GM10266 (cell line): ENCODE measurements around the gene ADCYAP1R1.

Experiments used
- DNase-seq: peaks from one replicate; pipeline ENCODE4 v3.0.0; 2012; ENCODE audit errors: extremely low spot score
- TF ChIP-seq, protein P1 (sequence below): IDR thresholded peaks from 2 replicates; pipeline ENCODE4 v1.5.1; 2012; ENCODE audit warnings: mild to moderate bottlenecking, low read depth; ENCODE audit not compliant: control insufficient read depth, insufficient read depth; ENCODE audit errors: missing control alignments

The ADCYAP1R1 gene

DNA sequence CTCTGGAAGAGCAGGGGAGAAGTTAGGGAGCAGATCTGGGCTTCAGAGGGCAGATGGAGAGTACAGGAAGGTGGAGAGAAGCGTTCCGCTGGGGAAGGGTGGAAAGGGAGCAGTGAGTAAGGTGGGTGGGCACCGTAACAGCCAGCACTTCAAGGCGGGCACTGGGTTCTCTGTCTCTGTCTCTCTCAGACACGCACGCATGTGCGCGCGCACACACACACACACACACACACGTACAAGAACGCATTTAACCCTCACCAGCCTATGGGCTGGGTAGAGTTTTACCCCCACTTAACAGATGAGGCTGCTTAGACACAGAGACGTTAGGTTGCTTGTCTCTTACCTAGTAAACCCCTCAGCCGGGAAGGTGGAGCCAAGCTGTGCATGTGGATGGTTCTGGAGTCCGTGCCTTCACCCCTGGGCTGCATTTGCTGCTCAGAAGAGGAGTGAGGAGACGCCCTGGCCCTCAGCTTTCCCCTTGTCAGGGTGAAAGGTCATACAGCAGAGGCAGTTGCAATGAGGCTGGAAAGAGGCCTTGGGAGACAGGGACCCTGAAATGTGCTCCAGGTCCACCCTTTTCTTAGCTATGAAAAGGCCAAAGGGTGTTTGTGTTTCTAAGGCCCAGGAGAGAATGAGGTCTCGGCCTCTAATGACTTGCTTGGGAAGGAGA is 16.0 kb downstream of the ADCYAP1R1 start:
- DNase-seq = no peak
- TF ChIP-seq, protein P1, sequence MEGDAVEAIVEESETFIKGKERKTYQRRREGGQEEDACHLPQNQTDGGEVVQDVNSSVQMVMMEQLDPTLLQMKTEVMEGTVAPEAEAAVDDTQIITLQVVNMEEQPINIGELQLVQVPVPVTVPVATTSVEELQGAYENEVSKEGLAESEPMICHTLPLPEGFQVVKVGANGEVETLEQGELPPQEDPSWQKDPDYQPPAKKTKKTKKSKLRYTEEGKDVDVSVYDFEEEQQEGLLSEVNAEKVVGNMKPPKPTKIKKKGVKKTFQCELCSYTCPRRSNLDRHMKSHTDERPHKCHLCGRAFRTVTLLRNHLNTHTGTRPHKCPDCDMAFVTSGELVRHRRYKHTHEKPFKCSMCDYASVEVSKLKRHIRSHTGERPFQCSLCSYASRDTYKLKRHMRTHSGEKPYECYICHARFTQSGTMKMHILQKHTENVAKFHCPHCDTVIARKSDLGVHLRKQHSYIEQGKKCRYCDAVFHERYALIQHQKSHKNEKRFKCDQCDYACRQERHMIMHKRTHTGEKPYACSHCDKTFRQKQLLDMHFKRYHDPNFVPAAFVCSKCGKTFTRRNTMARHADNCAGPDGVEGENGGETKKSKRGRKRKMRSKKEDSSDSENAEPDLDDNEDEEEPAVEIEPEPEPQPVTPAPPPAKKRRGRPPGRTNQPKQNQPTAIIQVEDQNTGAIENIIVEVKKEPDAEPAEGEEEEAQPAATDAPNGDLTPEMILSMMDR = no peak

DNA sequence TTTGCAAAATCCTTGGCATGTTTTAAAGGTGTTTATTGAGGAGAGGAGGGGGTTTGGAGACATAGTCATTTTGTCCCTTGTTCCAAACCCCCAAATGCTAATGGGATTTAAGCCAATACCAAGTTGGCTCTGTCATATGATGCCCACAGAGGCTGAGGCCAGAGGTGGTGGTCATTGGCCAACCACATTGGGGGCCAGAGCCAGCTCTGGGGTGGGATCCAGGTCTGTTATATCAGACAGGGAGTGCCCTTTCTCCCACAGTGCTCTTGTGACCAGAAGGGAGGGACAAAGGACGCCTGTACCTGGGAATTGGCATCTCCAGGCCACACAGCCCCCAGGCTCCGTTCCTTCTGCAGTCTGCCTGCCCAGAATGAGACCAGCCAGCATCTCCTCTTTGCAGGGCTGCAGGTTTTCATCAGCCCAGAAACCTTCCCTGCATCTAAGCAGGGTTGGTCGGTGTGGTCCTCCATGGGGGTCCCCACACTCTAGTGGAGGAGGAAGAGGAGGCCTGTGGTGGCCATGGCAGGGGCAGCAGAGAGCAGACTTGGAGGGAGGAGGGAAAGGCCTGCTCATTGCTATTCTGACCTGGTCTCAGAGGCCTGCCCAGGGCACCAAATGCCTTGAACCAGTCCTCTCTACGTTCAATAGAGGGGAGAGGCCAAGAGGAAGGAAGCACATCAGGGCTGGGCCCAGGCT is 17.9 kb downstream of the ADCYAP1R1 start:
- TF ChIP-seq, protein P1 = no peak
- no peak for DNase-seq

DNA sequence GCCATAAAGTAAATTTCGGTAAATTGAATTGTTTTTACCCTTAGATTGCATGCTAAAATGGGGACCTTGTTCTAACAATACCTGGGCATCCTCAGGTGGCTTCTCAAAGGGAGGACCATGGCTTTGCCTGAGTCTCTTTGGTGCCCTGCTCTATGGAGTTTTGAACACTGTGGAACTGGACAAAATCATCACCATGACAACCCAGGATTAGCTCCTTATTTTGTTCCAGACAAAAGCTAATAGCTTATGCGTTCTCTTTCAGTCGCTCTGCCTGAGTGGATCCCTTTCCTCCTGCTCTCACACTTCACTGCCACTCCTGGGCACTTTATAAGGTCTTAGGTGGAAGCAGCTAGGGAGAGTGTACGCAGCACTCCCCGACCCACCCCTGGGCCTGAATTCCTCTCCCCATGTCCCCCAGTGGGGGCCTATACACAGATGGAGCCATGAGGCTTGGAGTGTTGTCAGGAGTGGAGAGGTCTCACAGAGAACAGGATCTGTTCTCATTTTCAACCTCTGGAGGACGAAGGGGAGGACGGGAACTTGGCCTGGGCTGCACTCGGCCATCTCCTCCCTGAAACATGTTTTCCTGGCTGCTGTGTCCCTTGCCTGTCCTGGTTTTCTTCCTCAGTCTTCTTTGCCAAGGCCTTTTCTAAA is 19.0 kb downstream of the ADCYAP1R1 start:
- TF ChIP-seq, protein P1 = no peak
- DNase-seq = no peak

DNA sequence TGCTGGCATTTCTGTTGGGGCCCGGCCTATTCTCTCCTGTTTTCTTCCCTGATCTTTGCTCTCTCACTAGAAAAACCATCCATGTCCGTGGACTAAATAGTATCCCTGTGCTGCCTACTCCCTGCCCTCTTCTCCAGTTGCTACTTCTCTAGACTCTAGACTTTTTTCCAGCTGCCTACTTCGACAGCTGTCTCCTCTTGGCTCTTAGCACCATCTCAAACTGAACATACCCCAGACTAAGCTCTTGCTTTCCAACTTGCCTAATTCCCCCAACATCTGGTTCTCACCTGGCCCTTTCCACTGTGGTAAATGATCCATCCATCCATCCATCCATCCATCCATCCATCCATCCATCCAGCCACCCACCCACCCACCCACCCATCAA is 19.5 kb downstream of the ADCYAP1R1 start:
- DNase-seq = no peak
- TF ChIP-seq, protein P1 = no peak

DNA sequence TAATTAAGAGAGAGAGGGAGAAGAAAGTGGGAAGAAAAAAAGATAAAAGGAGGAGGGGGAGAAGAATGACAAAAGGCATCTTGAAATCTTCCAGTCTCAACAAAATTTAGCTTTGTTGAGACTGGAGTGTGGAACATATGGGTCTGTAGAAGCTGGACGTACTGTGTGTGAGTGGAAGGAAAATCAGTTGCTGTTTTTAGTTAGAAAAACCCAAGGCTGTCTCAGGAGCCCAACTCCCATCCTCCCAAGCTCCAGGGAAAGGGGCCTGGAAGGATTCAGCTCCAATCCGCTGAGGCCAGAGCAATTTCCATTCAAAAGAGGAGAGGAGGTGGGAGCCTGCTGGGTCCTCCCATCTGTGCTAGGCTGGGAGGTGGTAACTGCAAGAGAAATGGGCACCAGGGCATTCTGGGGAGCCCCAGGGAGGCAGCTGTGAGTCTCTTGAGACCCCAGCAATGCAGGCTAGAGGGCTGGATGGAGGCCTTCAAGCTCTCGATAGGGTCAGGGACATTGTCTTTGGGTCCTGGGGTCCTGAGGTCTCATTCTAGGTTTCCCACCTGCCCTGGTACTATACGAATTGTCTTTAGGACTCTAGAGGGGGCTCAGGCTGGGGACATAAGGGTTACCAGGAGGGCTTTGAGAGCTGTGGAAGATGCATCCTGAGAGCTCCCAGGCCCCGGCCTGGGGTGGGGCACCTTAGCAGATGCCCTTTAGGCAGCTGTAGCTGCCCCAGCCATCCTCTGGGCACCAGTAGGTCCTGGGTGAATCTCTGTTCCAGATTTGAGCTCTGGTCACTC is 21.4 kb downstream of the ADCYAP1R1 start:
- DNase-seq = no peak
- TF ChIP-seq, protein P1 = no peak

DNA sequence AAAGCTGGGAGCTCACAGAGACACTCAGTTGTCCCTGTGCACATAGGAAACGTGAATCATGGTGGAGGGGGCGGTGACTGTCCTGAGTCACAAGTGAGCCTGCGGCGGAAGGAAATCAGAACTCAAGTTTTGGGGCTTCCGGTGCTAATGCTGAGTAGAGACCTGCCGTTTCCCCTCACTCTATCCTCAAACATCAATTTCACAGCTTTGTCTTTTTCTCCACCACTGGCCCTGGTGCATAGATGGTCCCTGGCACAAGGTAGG is 21.9 kb downstream of the ADCYAP1R1 start:
- no peak for DNase-seq
- TF ChIP-seq, protein P1 = no peak
